Stimulated activated naive CD8-positive, alpha-beta T cell treated with anti-CD3 and anti-CD28 coated beads, Interleukin-15, Interleukin-2, amounts not matched to agents 100 ng/mL and 50 ng/mL, for 24 hours (primary cell): ENCODE results near the gene AMBN.
"Not testable (repeated sequence)": the region's sequence is repeated elsewhere in the genome, so short reads cannot be mapped to it uniquely, and the experiment has no call there.

Experiments
- H3K27ac Mint-ChIP-seq: one replicate; pipeline ENCODE4 v1.8.0; 2021; ENCODE audit warnings: mild to moderate bottlenecking, mixed read lengths
- H3K27me3 Mint-ChIP-seq: one replicate; pipeline ENCODE4 v1.8.0; 2021; ENCODE audit warnings: mixed read lengths
- H3K36me3 Mint-ChIP-seq: one replicate; pipeline ENCODE4 v1.8.0; 2021; ENCODE audit warnings: low read depth, mixed read lengths
- H3K4me1 Mint-ChIP-seq: one replicate; pipeline ENCODE4 v1.8.0; 2021; ENCODE audit warnings: low read depth, mixed read lengths
- H3K4me3 Mint-ChIP-seq: one replicate; pipeline ENCODE4 v1.8.0; 2021; ENCODE audit warnings: mild to moderate bottlenecking, mixed read lengths
- H3K9me3 Mint-ChIP-seq: one replicate; pipeline ENCODE4 v1.8.0; 2021; ENCODE audit warnings: mixed read lengths

Gene AMBN

GRCh38 chr4:70628444-70628843 is 36.4 kb downstream of the AMBN start, which contains the start of gene ENAM:
Gene ENAM (plus strand): TSS chr4:70628744. CDS start chr4:70629501, 757 bp downstream.
- peaks cover 16% of the 10 kb centered on the region for H3K4me1 Mint-ChIP-seq
- H3K4me3 Mint-ChIP-seq = no peak within 1 kb of the TSS
- H3K27me3 Mint-ChIP-seq = no peaks in the 10 kb centered on the region
- H3K36me3 Mint-ChIP-seq = no peaks in the 10 kb centered on the region
- H3K9me3 Mint-ChIP-seq = no peaks in the 10 kb centered on the region
- H3K27ac Mint-ChIP-seq = no peak within 1 kb of the TSS

- H3K36me3 Mint-ChIP-seq = no peaks in the 10 kb centered on the region
- no peaks in the 10 kb centered on the region for H3K9me3 Mint-ChIP-seq
- no peak overlapping the region for H3K27ac Mint-ChIP-seq
- H3K27me3 Mint-ChIP-seq = no peaks in the 10 kb centered on the region
- H3K4me1 Mint-ChIP-seq = peaks cover 6% of the 10 kb centered on the region
- no peak overlapping the region for H3K4me3 Mint-ChIP-seq
Measured at GRCh38 chr4:70629469-70630090, 37.5 kb downstream of the AMBN start.

DNA sequence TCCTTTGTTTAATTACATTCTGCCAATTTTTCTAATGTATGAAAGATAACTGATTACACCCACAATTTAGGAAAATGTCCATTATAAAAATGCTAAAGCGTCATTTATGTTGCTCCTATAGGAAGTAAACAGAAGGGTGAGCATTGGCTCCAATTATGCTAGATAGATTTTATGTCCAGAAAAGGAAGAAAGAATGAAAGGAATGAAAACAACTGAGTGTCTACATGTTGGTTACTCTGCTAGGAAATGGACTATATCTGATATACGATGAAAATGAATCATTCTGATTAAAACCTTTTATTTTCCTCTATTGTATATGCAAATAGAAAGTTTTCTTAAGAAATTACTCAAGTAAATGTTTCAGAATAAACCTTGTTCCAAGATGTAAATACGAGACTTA is 38.1 kb downstream of the AMBN start:
- no peaks in the 10 kb centered on the region for H3K36me3 Mint-ChIP-seq
- H3K4me1 Mint-ChIP-seq = peaks cover 6% of the 10 kb centered on the region
- no peaks in the 10 kb centered on the region for H3K27me3 Mint-ChIP-seq
- no peaks in the 10 kb centered on the region for H3K9me3 Mint-ChIP-seq
- H3K27ac Mint-ChIP-seq = no peak overlapping the region
- H3K4me3 Mint-ChIP-seq = no peak overlapping the region

DNA sequence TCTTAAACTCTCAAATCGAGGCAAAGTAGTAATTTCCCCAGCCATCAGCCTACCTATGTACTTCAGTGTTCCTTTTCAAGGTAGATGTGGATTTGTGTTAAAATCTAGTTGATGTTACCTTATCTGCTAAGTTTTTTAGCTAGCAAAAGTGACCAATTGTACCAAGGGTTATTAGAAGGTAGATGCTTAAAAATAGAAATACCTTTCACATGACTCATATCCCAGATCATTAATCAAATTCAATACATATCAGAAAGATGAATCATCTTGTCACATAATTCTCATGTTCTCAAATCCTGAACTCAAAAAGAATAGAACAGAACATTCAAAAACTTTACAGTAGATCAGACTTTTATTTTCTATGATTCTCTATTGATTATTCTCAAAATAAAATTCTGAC is 40.0 kb downstream of the AMBN start:
- H3K4me1 Mint-ChIP-seq = peaks cover 6% of the 10 kb centered on the region
- H3K27ac Mint-ChIP-seq = no peak overlapping the region
- no peaks in the 10 kb centered on the region for H3K36me3 Mint-ChIP-seq
- no peaks in the 10 kb centered on the region for H3K27me3 Mint-ChIP-seq
- H3K9me3 Mint-ChIP-seq = no peaks in the 10 kb centered on the region
- H3K4me3 Mint-ChIP-seq = no peak overlapping the region

- H3K27ac Mint-ChIP-seq = no peak overlapping the region
- H3K4me3 Mint-ChIP-seq = no peak overlapping the region
Measured at GRCh38 chr4:70634482-70634881, 42.4 kb downstream of the AMBN start.

GRCh38 chr4:70637239-70637913 is 45.3 kb downstream of the AMBN start:
- Mint-ChIP-seq H3K36me3 (no peaks in the 10 kb centered on the region), H3K27ac (no peak overlapping the region), H3K27me3 (no peaks in the 10 kb centered on the region), H3K9me3 (no peaks in the 10 kb centered on the region), H3K4me3 (no peak overlapping the region), H3K4me1 (peaks cover 15% of the 10 kb centered on the region)

More at GRCh38 chr4:70634482-70634881, 42.4 kb downstream of the AMBN start:
- no peaks in the 10 kb centered on the region for H3K36me3 Mint-ChIP-seq
- no peaks in the 10 kb centered on the region for H3K9me3 Mint-ChIP-seq
- H3K27me3 Mint-ChIP-seq = no peaks in the 10 kb centered on the region
- no peaks in the 10 kb centered on the region for H3K4me1 Mint-ChIP-seq

GRCh38 chr4:70640192-70640591 is 48.1 kb downstream of the AMBN start:
- no peaks in the 10 kb centered on the region for H3K36me3 Mint-ChIP-seq
- H3K27me3 Mint-ChIP-seq = no peaks in the 10 kb centered on the region
- H3K9me3 Mint-ChIP-seq = no peaks in the 10 kb centered on the region
- H3K4me3 Mint-ChIP-seq = peak overlapping the region; percentile 30
- H3K27ac Mint-ChIP-seq = peak overlapping the region; percentile 72
- H3K4me1 Mint-ChIP-seq = peaks cover 15% of the 10 kb centered on the region

GRCh38 chr4:70650741-70651140 is 58.7 kb downstream of the AMBN start:
- H3K4me1 Mint-ChIP-seq, H3K27me3 Mint-ChIP-seq, H3K4me3 Mint-ChIP-seq, H3K36me3 Mint-ChIP-seq, H3K9me3 Mint-ChIP-seq, H3K27ac Mint-ChIP-seq: not testable (repeated sequence)

GRCh38 chr4:70651864-70652506 is 59.9 kb downstream of the AMBN start:
- Mint-ChIP-seq H3K4me1 (no peaks in the 10 kb centered on the region), H3K36me3 (no peaks in the 10 kb centered on the region), H3K9me3 (no peaks in the 10 kb centered on the region), H3K27me3 (no peaks in the 10 kb centered on the region), H3K27ac (no peak overlapping the region), H3K4me3 (no peak overlapping the region)

DNA sequence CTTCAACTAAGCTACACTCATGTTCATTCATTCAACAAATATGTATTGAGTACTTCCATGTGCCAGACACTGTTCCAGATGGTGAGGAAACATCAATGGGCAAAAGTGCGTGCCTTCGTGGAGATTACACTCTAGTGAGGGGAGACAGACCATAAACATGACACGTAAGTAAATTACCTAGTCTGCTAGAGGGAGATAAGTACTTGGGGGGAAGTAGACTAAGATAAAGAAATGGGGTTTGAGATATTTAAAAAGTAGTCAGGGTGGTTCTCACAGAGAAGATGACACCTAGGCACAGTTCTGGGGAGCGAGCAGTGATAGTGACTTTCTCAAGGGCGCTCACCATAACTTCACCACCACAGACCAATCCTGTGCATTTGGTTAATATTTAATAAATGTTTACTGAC is 62.6 kb downstream of the AMBN start:
- Mint-ChIP-seq H3K9me3 (no peaks in the 10 kb centered on the region), H3K27me3 (no peaks in the 10 kb centered on the region), H3K4me3 (no peak overlapping the region), H3K36me3 (no peaks in the 10 kb centered on the region), H3K27ac (no peak overlapping the region), H3K4me1 (no peaks in the 10 kb centered on the region)
